ENCODE results near the gene ZNF808.
"Not testable (repeated sequence)": the region's sequence is repeated elsewhere in the genome, so short reads cannot be mapped to it uniquely, and the experiment has no call there.

ZNF808 gene

DNA sequence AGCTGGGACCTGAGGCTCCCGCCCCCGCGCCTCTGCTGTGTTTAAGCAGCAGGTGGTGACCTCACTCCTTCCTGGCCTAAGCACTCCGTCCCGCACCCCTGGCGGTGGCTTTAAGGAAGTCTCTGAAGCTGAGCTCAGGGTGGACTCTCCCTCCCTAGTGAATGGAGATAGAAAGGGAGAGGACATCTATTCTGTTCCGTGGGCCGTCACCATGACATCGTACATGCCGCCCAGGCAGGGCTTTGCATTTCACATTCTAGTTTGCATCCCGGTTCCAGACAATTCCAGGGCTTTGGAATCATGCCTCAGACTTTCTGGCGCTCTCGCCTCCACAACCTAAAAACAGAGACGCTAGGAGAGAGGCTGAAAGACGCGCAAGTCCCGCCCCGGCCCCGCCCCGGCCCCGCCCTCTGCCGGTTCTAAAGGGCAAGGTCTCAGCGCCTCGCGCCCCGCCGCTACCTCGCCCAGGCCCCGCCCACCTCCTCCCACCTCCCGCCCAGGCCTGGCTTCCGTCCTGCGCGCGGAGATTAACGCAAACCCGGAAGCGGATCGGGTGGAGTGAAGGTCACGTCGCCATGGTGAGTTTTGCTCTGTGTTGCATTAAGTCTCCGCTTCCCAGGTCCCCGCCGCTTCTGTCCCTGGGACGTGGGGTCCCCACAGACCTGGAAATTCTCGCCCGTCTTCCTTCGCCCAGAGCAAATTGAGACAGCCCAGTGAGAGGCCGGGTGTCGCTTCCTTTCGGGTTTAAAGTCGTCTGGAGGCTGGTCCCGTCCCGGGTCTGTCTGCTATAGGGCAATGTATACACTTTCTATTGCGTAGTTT, at the start of gene ZNF808:
Gene ZNF808 (plus strand): TSS at position 535 of the 822 bp plus-strand sequence. CDS start 15,617 bp downstream, outside the sequence.
- H3K27ac ChIP-seq (ENCODE audit: low read depth, low read length): peak within 1 kb of the TSS; percentile 79
- H3K36me3 ChIP-seq (ENCODE audit: insufficient read depth, low read length): no peaks in the 10 kb centered on the region
- peak within 1 kb of the TSS; percentile 76 for H3K9ac ChIP-seq (ENCODE audit: low read length)
- no peaks in the 10 kb centered on the region for H3K9me3 ChIP-seq (ENCODE audit: low read length)
- peaks cover 11% of the 10 kb centered on the region for H3K4me1 ChIP-seq (ENCODE audit: insufficient read depth, low read length)
- H3K27me3 ChIP-seq (ENCODE audit: control insufficient read depth in 1 of 2, insufficient read depth in 2 of 2, low read length in 2 of 2): no peaks in the 10 kb centered on the region
- H3K4me3 ChIP-seq (ENCODE audit: low read depth in 1 of 2, low read length in 2 of 2): peak within 1 kb of the TSS; percentile 51 to 75

DNA sequence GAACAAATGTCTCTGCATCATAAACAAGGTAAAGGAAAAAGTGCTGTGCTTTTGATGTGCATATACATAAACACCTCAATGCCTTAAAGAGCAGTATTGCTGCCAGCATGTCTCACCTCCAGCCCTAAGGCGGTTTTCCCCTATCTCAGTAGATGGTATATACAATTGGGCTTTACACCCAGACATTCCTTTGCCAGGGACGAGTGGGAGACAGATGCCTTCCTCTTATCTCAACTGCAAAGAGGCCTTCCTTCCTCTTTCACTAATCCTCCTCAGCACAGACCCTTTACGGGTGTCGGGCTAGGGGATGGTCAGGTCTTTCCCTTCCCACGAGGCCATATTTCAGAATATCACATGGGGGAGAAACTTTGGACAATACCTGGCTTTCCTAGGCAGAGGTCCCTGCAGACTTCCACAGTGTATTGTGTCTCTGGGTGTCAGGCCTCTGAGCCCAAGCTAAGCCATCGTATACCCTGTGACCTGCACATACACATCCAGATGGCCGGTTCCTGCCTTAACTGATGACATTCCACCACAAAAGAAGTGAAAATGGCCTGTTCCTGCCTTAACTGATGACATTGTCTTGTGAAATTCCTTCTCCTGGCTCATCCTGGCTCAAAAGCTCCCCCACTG, 43.2 kb upstream of the ZNF808 start:
- H3K9me3 ChIP-seq (ENCODE audit: low read length): peaks cover 20% of the 10 kb centered on the region
- H3K27me3 ChIP-seq (ENCODE audit: control insufficient read depth in 1 of 2, insufficient read depth in 2 of 2, low read length in 2 of 2); H3K4me3 ChIP-seq (ENCODE audit: low read depth in 1 of 2, low read length in 2 of 2); H3K36me3 ChIP-seq (ENCODE audit: insufficient read depth, low read length); H3K9ac ChIP-seq (ENCODE audit: low read length); H3K4me1 ChIP-seq (ENCODE audit: insufficient read depth, low read length); H3K27ac ChIP-seq (ENCODE audit: low read depth, low read length): not testable (repeated sequence)

- peaks cover 16% of the 10 kb centered on the region for H3K9me3 ChIP-seq (ENCODE audit: low read length)
- not testable (repeated sequence) for H3K36me3 ChIP-seq (ENCODE audit: insufficient read depth, low read length); H3K9ac ChIP-seq (ENCODE audit: low read length); H3K27ac ChIP-seq (ENCODE audit: low read depth, low read length); H3K4me3 ChIP-seq (ENCODE audit: low read depth in 1 of 2, low read length in 2 of 2); H3K4me1 ChIP-seq (ENCODE audit: insufficient read depth, low read length); H3K27me3 ChIP-seq (ENCODE audit: control insufficient read depth in 1 of 2, insufficient read depth in 2 of 2, low read length in 2 of 2)
These were observed 42.4 kb upstream of the ZNF808 start for GRCh38 chr19:52485064-52485463.

DNA sequence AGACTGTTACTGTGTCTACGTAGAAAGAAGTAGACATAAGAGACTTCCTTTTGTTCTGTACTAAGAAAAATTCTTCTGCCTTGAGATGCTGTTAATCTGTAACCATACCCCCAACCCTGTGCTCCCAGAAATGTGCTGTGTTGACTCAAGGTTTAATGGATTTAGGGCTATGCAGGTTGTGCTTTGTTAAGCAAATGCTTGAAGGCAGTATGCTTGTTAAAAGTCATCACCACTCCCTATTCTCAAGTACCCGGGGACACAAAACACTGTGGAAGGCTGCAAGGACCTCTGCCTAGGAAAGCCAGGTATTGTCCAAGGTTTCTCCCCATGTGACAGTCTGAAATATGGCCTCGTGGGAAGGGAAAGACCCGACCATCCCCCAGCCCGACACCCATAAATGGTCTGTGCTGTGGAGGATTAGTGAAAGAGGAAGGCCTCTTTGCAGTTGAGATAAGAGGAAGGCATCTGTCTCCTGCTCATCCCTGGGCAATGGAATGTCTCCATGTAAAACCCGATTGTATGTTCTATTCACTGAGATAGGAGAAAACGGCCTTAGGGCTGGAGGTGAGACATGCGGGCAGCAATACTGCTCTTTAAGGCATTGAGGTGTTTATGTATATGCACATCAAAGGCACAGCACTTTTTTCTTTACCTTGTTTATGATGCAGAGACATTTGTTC, 41.8 kb upstream of the ZNF808 start:
- H3K9me3 ChIP-seq (ENCODE audit: low read length); H3K4me1 ChIP-seq (ENCODE audit: insufficient read depth, low read length); H3K9ac ChIP-seq (ENCODE audit: low read length); H3K36me3 ChIP-seq (ENCODE audit: insufficient read depth, low read length); H3K27ac ChIP-seq (ENCODE audit: low read depth, low read length); H3K27me3 ChIP-seq (ENCODE audit: control insufficient read depth in 1 of 2, insufficient read depth in 2 of 2, low read length in 2 of 2); H3K4me3 ChIP-seq (ENCODE audit: low read depth in 1 of 2, low read length in 2 of 2): not testable (repeated sequence)

DNA sequence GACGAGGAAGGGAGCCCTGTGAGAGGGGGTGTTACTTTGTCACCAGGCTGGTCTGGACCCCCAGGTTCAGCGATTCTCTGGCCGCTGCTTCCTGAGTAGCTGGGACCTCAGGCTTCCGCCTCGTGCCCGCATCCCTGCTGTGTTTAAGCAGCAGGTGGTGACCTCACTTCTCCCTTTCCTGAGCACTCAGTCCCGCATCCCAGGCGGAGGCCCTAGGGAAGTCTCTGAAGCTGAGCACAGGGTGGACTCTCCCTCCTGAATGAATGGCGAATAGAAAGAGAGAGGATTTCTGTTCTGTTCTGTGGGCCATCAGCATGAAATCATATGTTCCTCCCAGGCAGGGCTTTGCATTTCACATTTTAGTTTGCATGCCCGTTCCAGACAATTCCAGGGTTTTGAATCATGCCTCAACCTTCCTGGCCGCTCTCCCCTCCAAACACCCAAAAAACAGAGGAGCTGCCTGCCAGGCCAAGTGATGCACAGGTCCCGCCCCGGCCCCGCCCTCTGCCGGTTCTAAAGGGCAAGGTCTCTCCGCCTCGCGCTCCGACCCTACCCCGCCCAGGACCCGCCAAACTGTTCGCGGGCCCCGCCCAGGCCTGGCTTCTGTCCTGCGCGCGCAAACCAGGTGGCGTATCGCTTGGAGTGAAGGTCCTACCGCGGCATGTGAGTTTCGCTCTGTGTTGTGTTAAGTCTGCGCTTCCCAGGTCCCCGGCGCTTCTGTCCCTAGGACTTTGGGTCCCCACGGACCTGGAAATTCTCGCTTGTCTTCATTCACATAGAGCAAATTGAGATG, 35.1 kb upstream of the ZNF808 start:
- H3K27ac ChIP-seq (ENCODE audit: low read depth, low read length): no peak overlapping the region
- H3K27me3 ChIP-seq (ENCODE audit: control insufficient read depth in 1 of 2, insufficient read depth in 2 of 2, low read length in 2 of 2): no peaks in the 10 kb centered on the region
- H3K9ac ChIP-seq (ENCODE audit: low read length): no peak overlapping the region
- H3K36me3 ChIP-seq (ENCODE audit: insufficient read depth, low read length): no peaks in the 10 kb centered on the region
- no peaks in the 10 kb centered on the region for H3K9me3 ChIP-seq (ENCODE audit: low read length)
- no peaks in the 10 kb centered on the region for H3K4me1 ChIP-seq (ENCODE audit: insufficient read depth, low read length)
- no peak overlapping the region for H3K4me3 ChIP-seq (ENCODE audit: low read depth in 1 of 2, low read length in 2 of 2)

GRCh38 chr19:52492994-52493470, 34.4 kb upstream of the ZNF808 start:
- Histone ChIP-seq H3K9me3 (ENCODE audit: low read length) (no peaks in the 10 kb centered on the region), H3K4me1 (ENCODE audit: insufficient read depth, low read length) (no peaks in the 10 kb centered on the region), H3K36me3 (ENCODE audit: insufficient read depth, low read length) (no peaks in the 10 kb centered on the region), H3K9ac (ENCODE audit: low read length) (no peak overlapping the region), H3K4me3 (ENCODE audit: low read depth in 1 of 2, low read length in 2 of 2) (no peak overlapping the region), H3K27ac (ENCODE audit: low read depth, low read length) (no peak overlapping the region), H3K27me3 (ENCODE audit: control insufficient read depth in 1 of 2, insufficient read depth in 2 of 2, low read length in 2 of 2) (no peaks in the 10 kb centered on the region)

DNA sequence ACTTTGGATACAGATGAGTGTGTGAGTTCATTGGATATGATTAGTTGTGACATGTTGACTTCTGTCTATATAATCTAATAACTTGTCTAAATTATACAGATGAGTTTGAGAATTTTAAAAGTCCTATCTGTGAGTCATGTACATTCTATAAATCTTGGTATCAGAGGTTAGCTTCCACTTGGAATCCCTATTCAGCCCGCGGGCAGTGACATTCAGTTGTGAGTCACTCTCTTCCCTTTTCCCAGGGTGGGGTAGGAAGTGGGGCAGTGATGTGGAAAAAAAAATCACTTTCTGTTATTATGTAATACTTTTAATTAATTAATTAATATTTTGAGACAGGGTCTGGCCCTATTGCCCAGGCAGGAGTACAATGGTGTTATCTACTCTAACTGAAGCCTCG, 33.0 kb upstream of the ZNF808 start:
- Histone ChIP-seq H3K27me3 (ENCODE audit: control insufficient read depth in 1 of 2, insufficient read depth in 2 of 2, low read length in 2 of 2) (no peaks in the 10 kb centered on the region), H3K4me1 (ENCODE audit: insufficient read depth, low read length) (no peaks in the 10 kb centered on the region), H3K27ac (ENCODE audit: low read depth, low read length) (no peak overlapping the region), H3K4me3 (ENCODE audit: low read depth in 1 of 2, low read length in 2 of 2) (no peak overlapping the region), H3K9me3 (ENCODE audit: low read length) (no peaks in the 10 kb centered on the region), H3K9ac (ENCODE audit: low read length) (no peak overlapping the region), H3K36me3 (ENCODE audit: insufficient read depth, low read length) (no peaks in the 10 kb centered on the region)

DNA sequence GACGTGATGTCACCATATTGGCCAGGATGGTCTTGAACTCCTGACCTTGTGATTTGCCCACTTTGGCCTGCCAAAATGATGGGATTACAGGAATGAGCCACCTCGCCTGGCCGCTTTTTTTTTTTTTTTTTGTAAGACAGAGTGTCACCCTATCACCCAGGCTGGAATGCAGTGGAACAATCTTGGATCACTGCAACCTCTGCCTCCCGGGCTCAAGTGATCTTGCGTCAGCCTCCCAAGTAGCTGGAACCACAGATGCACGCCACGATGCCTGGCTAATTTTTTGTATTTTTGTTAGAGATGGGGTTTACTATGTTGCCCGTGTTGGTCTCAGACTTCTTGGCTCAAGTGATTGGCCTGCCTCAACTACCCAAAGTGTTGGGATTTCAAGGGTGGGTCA, 28.9 kb upstream of the ZNF808 start:
- Histone ChIP-seq H3K4me3 (ENCODE audit: low read depth in 1 of 2, low read length in 2 of 2) (no peak overlapping the region), H3K4me1 (ENCODE audit: insufficient read depth, low read length) (no peaks in the 10 kb centered on the region), H3K36me3 (ENCODE audit: insufficient read depth, low read length) (no peaks in the 10 kb centered on the region), H3K9me3 (ENCODE audit: low read length) (no peaks in the 10 kb centered on the region), H3K27me3 (ENCODE audit: control insufficient read depth in 1 of 2, insufficient read depth in 2 of 2, low read length in 2 of 2) (no peaks in the 10 kb centered on the region), H3K27ac (ENCODE audit: low read depth, low read length) (no peak overlapping the region), H3K9ac (ENCODE audit: low read length) (no peak overlapping the region)

- H3K9me3 ChIP-seq (ENCODE audit: low read length); H3K36me3 ChIP-seq (ENCODE audit: insufficient read depth, low read length); H3K4me3 ChIP-seq (ENCODE audit: low read depth in 1 of 2, low read length in 2 of 2): not testable (repeated sequence)
These were observed 27.0 kb upstream of the ZNF808 start for GRCh38 chr19:52500474-52500873.

GRCh38 chr19:52500991-52501390, 26.5 kb upstream of the ZNF808 start:
- not testable (repeated sequence) for H3K4me1 ChIP-seq (ENCODE audit: insufficient read depth, low read length); H3K9ac ChIP-seq (ENCODE audit: low read length); H3K36me3 ChIP-seq (ENCODE audit: insufficient read depth, low read length); H3K27me3 ChIP-seq (ENCODE audit: control insufficient read depth in 1 of 2, insufficient read depth in 2 of 2, low read length in 2 of 2); H3K9me3 ChIP-seq (ENCODE audit: low read length); H3K27ac ChIP-seq (ENCODE audit: low read depth, low read length); H3K4me3 ChIP-seq (ENCODE audit: low read depth in 1 of 2, low read length in 2 of 2)

More at GRCh38 chr19:52500474-52500873, 27.0 kb upstream of the ZNF808 start:
- H3K9ac ChIP-seq (ENCODE audit: low read length); H3K27ac ChIP-seq (ENCODE audit: low read depth, low read length); H3K4me1 ChIP-seq (ENCODE audit: insufficient read depth, low read length); H3K27me3 ChIP-seq (ENCODE audit: control insufficient read depth in 1 of 2, insufficient read depth in 2 of 2, low read length in 2 of 2): not testable (repeated sequence)

DNA sequence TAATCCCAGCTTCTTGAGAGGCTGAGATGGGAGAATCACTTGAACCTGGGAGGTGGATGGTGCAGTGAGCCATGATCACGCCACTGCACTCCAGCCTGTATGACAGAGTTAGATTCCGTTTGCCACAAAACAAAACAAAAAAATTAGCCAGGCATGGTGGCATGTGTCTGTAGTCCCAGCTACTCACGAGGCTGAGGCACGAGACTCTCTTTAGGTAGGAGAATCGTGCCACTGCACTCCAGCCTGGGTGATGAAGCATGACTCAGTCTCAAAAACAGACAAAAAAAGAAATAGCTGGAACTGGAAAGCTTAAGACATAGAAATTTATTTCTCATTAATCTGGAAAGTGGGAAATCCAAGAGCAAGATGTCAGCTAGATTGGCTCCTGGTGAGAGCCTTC, 20.2 kb upstream of the ZNF808 start:
- Histone ChIP-seq H3K36me3 (ENCODE audit: insufficient read depth, low read length) (no peaks in the 10 kb centered on the region), H3K9ac (ENCODE audit: low read length) (no peak overlapping the region), H3K27me3 (ENCODE audit: control insufficient read depth in 1 of 2, insufficient read depth in 2 of 2, low read length in 2 of 2) (no peaks in the 10 kb centered on the region), H3K4me1 (ENCODE audit: insufficient read depth, low read length) (no peaks in the 10 kb centered on the region), H3K4me3 (ENCODE audit: low read depth in 1 of 2, low read length in 2 of 2) (no peak overlapping the region), H3K9me3 (ENCODE audit: low read length) (no peaks in the 10 kb centered on the region), H3K27ac (ENCODE audit: low read depth, low read length) (no peak overlapping the region)

All from muscle layer of colon (tissue), 2 donors.